Activated T-helper 2 cell treated with anti-CD3 and anti-CD28 coated beads, Interferon-gamma antibody, Interleukin-2, Interleukin-4, amounts not matched to agents 10 μg/mL and 5 μg/mL and 100 μg/mL, durations not matched to agents 14 hours and 24 hours and 36 hours (primary cell): ENCODE measurements around the gene ZNF683. TPM values are rescaled to one million over a fixed set of nuclear protein-coding genes. Genes with fewer than 3 reads are reported as not detected.

Experiments used
- DNase-seq: peaks from one replicate; pipeline ENCODE4 v3.0.0; 2021; ENCODE audit warnings: low spot score
- H3K27ac Mint-ChIP-seq: one replicate; pipeline ENCODE4 v1.8.0; 2021; ENCODE audit warnings: mixed read lengths
- H3K27me3 Mint-ChIP-seq: one replicate; pipeline ENCODE4 v1.8.0; 2021; ENCODE audit warnings: low read depth, mixed read lengths
- H3K36me3 Mint-ChIP-seq: one replicate; pipeline ENCODE4 v1.8.0; 2021; ENCODE audit warnings: low read depth, mixed read lengths
- H3K4me1 Mint-ChIP-seq: one replicate; pipeline ENCODE4 v1.8.0; 2021; ENCODE audit warnings: low read depth, mixed read lengths
- H3K4me3 Mint-ChIP-seq: one replicate; pipeline ENCODE4 v1.8.0; 2021; ENCODE audit warnings: low read depth, mild to moderate bottlenecking, moderate library complexity, mixed read lengths
- H3K9me3 Mint-ChIP-seq: one replicate; pipeline ENCODE4 v1.8.0; 2021; ENCODE audit warnings: mixed read lengths
- intact Hi-C: fragments of 100-400 bp; cut with micrococcal nuclease; formaldehyde crosslinking; loops from one replicate; pipeline ENCODE4 v1.15.1; 2023
- total RNA-seq: library from RNA; stranded (reverse); gene quantifications from 2 replicates; pipeline ENCODE4 v1.2.3, GENCODE V29; 2022

Gene ZNF683
- total RNA-seq, 1 donor from 2014 or later: not detected

DNA sequence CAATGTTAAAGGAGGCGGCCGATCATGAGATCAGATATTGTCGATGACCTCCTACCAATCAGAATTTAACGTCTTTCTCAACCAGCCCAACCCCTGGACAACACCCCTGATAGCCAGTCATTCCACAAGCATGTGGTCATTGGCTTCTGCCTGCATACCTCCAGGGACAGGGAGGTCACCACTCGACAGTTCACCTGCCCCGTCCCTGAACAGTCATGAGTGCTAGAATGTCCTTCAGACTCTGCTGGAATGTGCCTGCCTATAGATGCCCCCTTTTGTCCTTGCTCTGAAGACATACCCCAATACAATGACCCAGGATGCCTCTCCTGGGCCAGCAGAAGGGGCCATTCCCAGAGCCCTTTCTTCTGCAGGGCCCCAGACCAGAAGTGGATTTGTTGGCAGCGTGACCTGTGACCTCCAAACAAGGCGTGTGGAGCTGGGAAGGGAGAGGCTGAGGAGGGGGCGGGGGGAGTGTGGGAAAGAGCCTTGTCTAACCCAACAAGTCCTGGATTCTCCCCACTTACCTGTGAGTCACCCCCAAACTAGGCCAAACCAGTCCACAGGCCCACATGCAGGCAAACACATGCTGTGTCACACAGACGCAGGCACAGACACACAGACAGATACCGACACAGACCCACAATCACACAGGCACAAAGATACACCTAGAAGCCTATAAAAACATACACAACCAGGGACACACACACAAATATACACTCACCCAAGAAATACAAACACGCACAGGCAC, 20.8 kb downstream of the ZNF683 start:
- Mint-ChIP-seq H3K36me3 (no peaks in the 10 kb centered on the region), H3K9me3 (no peaks in the 10 kb centered on the region), H3K27me3 (peaks cover 3% of the 10 kb centered on the region), H3K4me3 (no peak overlapping the region), H3K4me1 (peaks cover 4% of the 10 kb centered on the region), H3K27ac (no peak overlapping the region)
- intact Hi-C loops: no loop called here
- no peak for DNase-seq

DNA sequence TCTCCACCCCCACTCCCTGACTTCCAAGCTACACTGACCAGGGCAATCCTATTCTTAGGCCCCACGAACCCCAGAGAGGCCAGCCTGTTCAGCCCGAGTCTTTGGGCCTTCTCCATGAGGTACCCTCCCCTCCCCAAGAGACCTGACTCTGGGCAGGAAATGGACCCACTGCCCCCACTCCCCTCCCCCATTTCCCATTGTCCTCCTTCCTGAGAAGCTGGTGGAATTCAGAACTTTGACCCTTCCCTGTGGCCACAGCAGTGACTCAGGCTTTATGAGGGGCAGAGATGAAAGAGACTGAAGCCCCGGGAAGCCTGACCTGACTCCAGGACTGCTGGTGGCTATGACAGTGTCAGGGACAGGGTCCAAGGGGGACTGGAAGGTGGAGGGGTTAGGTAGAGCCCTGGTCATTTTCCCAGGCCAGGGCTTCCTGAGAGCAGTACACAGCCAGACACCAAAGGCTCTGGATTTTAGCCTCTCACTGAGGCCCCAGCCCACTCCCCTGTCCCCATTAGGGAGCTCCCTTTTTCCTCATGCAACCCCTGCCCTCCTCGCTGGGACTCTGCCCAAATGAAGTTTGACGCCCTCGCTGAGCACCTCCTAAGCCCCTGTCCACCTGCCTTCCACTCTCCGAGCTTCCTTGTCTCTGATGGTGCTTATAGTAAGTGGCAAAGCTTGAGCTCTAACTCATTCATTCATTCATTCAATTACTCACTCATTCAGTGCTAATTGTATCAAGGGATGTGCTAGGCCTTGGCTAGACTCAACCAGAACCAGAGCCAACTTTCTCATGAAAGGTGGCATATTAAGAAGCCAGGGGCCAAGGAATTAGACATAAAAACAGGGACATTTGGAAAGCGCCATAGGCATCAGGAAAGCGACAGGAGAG, 21.6 kb downstream of the ZNF683 start:
- peaks cover 3% of the 10 kb centered on the region for H3K27me3 Mint-ChIP-seq
- no peaks in the 10 kb centered on the region for H3K9me3 Mint-ChIP-seq
- no peaks in the 10 kb centered on the region for H3K36me3 Mint-ChIP-seq
- no peak for DNase-seq
- H3K27ac Mint-ChIP-seq: no peak overlapping the region
- intact Hi-C loops: no loop called here
- peaks cover 4% of the 10 kb centered on the region for H3K4me1 Mint-ChIP-seq
- no peak overlapping the region for H3K4me3 Mint-ChIP-seq

DNA sequence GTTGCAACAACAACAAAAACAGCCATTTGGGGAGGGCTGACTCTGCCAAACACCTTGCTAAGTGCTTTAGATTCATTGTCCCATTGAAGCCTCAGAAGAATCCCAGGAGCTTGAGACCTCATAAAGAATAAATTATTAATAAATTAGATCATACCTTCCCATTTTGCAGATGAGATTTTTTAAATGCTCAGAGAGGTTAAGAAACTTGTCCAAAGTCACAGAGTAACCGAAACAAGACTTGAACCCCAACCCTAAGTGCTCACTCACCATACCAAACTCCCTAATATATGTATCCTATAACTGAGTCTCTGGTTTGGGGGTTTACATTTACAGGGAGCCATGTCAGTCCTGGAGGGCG, 22.2 kb downstream of the ZNF683 start:
- no peaks in the 10 kb centered on the region for H3K9me3 Mint-ChIP-seq
- H3K27ac Mint-ChIP-seq: no peak overlapping the region
- no peaks in the 10 kb centered on the region for H3K27me3 Mint-ChIP-seq
- intact Hi-C loops: no loop called here
- DNase-seq: no peak
- H3K4me3 Mint-ChIP-seq: no peak overlapping the region
- no peaks in the 10 kb centered on the region for H3K36me3 Mint-ChIP-seq
- no peaks in the 10 kb centered on the region for H3K4me1 Mint-ChIP-seq

DNA sequence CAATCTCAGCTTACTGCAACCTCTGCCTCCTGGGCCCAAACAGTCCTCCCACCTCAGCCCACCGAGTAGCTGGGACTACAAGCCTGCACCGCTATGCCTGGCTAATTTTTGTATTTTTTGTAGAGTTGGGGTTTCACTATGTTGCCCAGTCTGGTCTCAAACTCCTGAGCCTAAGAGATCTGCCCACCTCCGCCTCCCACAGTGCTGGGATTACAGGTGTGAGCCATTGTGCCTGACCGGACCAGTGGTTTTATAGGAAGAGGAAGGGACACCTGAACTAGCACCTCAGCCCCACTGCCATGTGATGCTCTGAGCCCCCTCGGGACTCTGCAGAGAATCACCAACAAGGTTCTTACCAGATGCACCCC, 22.7 kb downstream of the ZNF683 start:
- H3K4me3 Mint-ChIP-seq: no peak overlapping the region
- no peaks in the 10 kb centered on the region for H3K9me3 Mint-ChIP-seq
- intact Hi-C loops: no loop called here
- no peak for DNase-seq
- H3K27me3 Mint-ChIP-seq: no peaks in the 10 kb centered on the region
- no peak overlapping the region for H3K27ac Mint-ChIP-seq
- H3K36me3 Mint-ChIP-seq: no peaks in the 10 kb centered on the region
- H3K4me1 Mint-ChIP-seq: no peaks in the 10 kb centered on the region

DNA sequence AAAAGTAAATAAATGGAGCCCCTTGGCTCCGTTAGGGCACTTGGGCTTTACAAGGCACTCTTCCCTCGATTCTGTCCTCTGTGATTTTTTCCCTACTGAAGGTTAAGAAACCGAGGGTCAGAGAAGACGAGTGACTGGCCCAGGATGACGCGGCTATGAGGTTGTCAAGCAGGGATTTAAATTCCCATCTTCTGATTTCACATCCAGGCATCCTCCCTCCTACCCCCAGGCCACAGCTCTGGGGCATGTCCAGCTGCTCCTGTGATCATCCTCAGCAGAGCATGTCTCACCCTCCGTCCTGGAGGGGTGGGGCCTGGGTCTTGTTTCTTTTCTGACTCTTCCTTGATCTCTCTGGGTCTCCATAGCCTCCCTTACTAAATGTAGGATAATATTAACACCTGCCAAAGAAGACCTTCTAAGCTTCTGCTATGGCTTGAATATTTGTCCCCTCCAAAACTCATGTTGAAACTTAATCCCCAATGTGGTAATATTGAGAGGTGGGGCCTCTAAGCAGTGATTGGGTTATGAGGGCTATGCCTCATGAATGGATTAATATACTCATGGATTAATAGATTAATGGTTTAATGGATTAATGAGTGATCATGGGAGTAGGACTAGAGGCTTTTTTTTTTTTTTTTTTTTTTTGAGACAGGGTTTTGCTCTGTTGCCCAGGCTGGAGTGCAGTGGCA, 23.2 kb downstream of the ZNF683 start:
- Mint-ChIP-seq H3K9me3 (no peaks in the 10 kb centered on the region), H3K27ac (no peak overlapping the region), H3K4me3 (no peak overlapping the region), H3K27me3 (no peaks in the 10 kb centered on the region), H3K36me3 (no peaks in the 10 kb centered on the region), H3K4me1 (no peaks in the 10 kb centered on the region)
- DNase-seq: no peak
- intact Hi-C loops: no loop called here

DNA sequence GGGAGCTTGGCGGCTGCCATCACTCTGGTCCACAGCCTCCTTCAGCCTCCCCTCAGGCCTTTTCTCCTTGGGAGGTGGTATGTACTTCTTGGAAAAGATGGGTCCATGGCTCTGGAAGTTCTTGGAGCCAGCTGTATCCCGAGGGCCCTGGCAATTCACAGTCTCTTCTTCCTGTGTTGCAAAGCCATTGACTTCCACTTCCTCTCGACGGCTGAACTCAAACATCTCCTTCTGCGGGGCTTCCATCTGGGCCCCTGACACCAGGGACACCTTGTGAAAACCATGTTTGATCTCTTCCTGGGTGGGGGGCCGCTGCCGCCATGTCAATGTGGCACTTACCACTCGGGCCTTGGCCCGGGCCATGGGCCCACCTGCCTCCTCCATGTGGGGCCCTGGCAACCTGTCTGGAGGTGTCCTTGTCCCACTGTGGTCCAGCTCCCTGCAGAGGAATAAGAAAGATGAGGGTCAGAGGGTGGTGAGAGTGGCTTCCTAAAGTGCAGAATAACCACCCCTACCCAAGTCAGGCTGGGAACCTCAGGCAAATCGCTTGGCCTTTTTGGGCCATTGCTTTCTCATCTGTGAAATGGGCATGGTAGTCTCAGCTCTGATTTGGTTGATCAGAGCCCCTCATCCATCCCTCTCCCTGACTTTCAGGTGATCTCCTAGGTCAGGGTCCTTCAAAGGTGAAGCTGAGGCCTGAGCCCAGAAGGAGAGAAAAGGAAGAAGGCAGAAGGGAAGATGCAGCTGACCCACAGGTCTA, 26.1 kb downstream of the ZNF683 start:
- Mint-ChIP-seq H3K4me1 (no peaks in the 10 kb centered on the region), H3K36me3 (no peaks in the 10 kb centered on the region), H3K27ac (no peak overlapping the region), H3K4me3 (no peak overlapping the region), H3K27me3 (peaks cover 7% of the 10 kb centered on the region), H3K9me3 (no peaks in the 10 kb centered on the region)
- DNase-seq: no peak
- intact Hi-C loops: no loop called here

DNA sequence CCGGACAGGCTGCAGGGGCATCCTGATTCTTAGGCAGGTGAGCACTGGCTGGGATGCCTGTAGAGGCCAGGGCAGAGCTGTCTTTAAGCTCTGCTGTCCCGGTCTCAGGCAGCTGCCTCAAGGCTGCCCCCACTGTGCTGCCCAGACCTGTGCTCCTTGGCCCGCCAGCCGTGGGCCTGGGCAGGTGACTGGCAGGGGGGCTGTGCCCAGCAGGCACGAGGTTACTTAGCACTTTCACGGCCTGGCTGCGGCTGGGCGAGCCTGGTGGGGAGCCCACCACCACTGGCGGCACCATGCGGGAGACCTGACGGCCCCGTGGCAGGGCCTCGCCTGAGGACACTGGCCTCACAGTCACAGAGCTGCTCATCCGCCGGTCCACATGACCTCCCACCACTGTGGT, 26.8 kb downstream of the ZNF683 start:
- DNase-seq: no peak
- peaks cover 7% of the 10 kb centered on the region for H3K27me3 Mint-ChIP-seq
- H3K4me1 Mint-ChIP-seq: no peaks in the 10 kb centered on the region
- H3K27ac Mint-ChIP-seq: no peak overlapping the region
- H3K4me3 Mint-ChIP-seq: no peak overlapping the region
- H3K36me3 Mint-ChIP-seq: no peaks in the 10 kb centered on the region
- H3K9me3 Mint-ChIP-seq: no peaks in the 10 kb centered on the region
- intact Hi-C loops: no loop called here

DNA sequence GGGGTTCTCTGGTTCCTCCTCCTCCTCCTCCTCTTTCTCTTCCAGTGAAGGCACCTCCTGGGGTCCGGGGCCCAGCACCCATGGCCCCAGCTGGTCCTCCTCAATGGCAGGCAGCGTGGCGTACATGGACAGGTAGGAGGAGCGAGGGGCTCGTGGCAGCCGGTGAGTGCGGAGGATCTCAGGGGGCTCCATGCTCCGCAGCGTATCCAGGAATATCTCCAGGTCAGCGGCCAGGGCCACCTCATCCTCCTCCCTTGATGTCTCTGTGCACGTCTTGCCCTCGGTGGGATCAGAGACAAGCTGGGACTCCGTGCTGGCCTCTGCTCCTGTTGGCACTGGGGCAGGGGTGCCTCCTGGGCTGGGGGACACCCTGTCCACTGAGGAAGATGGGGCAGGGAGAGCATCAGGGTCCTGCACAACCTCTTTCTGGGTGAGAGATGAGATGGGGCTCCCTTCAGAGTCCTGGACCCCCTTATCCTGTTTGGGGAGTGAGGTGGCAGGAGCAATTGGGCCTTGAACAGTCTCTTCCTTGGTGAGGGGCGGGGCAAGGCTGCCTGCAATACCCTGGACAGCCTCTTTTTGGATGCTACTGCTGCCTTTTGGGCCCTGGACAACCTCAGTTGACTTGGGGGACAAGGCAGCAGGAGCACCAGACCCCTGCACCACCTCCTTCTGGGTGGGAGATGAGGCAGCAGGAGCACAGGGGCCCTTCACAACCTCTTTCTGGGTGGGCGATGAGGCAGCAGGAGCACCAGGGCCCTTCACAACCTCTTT, 28.2 kb downstream of the ZNF683 start:
- Mint-ChIP-seq H3K27ac (no peak overlapping the region), H3K36me3 (no peaks in the 10 kb centered on the region), H3K4me3 (no peak overlapping the region), H3K27me3 (peaks cover 7% of the 10 kb centered on the region), H3K9me3 (no peaks in the 10 kb centered on the region), H3K4me1 (no peaks in the 10 kb centered on the region)
- intact Hi-C loops: no loop called here
- no peak for DNase-seq

DNA sequence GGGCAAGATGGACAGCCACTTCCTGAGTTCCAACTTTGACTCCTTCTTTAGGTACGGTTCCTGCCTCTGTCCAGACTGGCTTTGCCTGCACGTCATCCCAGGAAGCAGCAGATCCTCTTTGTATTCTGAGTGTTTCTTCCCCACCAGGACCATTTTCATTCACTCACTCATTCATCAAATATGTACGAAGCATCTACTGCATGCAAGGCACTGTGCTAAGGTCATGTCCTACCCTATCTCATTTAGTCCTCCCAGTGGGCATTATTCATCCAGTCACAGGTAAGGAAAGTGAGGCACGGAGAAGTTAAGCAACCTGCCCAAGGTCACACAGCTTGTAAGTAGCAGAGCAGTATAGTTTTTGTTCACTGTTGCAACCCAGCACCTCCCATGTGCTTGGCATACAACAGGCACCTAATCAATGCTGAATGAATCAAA, 32.5 kb downstream of the ZNF683 start:
- Mint-ChIP-seq H3K36me3 (no peaks in the 10 kb centered on the region), H3K9me3 (no peaks in the 10 kb centered on the region), H3K4me1 (peaks cover 5% of the 10 kb centered on the region), H3K4me3 (no peak overlapping the region), H3K27me3 (peaks cover 14% of the 10 kb centered on the region), H3K27ac (no peak overlapping the region)
- no peak for DNase-seq
- intact Hi-C loops: no loop called here

DNA sequence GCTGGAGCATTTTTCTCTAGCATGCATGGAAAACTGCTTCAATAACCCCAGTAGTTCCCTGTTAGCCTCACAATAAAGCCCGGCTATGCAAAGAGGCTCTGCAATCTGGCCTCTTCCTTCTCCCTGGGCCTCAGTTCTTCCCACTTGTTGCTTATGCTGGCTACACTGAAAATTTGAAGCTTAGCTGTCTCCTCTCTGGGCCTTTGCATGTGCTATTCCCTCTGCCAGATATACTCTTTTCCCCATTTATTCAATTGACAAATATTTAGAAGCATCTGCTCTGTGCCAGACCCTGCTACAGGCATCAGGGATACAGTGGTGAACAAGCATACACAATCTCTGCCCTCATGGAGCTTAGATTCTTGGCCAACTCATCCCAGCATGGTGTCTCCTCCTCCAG, 33.9 kb downstream of the ZNF683 start:
- intact Hi-C loops: no loop called here
- no peaks in the 10 kb centered on the region for H3K9me3 Mint-ChIP-seq
- no peak overlapping the region for H3K27ac Mint-ChIP-seq

DNA sequence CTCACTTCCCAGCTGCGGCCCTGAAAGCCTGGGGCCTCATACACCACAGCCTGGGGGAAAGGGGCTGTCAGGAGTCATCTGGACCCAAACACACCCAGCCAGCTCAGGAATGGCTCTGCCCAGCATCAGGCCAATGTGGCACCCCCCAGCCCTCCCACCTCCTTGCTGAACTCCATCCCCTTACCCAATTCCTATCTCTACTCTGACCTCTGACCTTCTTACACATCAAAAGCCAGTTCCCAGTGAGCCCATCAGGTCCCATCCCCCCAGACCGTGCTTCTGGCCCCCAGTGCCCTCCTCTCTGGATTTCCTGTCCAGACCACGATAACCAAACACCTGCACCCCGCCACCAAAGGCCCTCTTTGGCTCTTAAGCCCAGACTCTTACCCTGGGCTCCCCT, 34.9 kb downstream of the ZNF683 start:
- intact Hi-C loops: no loop called here
- no peaks in the 10 kb centered on the region for H3K36me3 Mint-ChIP-seq
- no peaks in the 10 kb centered on the region for H3K9me3 Mint-ChIP-seq
- DNase-seq: no peak
- peaks cover 5% of the 10 kb centered on the region for H3K4me1 Mint-ChIP-seq
- peak overlapping the region; percentile 26 for H3K4me3 Mint-ChIP-seq
- no peak overlapping the region for H3K27ac Mint-ChIP-seq
- peaks cover 18% of the 10 kb centered on the region for H3K27me3 Mint-ChIP-seq

More for the DNA sequence above, 33.9 kb downstream of the ZNF683 start:
- Mint-ChIP-seq H3K4me3 (no peak overlapping the region), H3K36me3 (no peaks in the 10 kb centered on the region), H3K27me3 (peaks cover 19% of the 10 kb centered on the region), H3K4me1 (peaks cover 5% of the 10 kb centered on the region)
- DNase-seq: no peak

DNA sequence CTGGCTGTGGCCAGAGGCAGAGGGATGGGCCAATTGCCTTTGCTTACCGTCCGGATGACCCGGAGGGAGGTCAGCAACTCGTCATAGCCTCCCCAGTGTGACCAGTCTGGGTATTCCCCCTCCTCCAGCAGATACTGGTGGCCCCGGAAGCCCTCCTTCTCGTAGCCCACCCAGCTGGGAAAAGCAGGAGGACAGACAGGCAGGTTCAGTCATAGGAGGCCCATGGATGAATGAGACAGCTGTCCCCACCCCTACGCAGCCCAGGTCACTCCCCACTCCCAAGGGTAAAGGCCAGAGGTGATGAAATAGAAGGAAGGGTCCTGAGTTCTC, 35.4 kb downstream of the ZNF683 start:
- DNase-seq: no peak
- intact Hi-C loops: no loop called here
- Mint-ChIP-seq H3K36me3 (no peaks in the 10 kb centered on the region), H3K4me1 (peaks cover 5% of the 10 kb centered on the region), H3K4me3 (peak overlapping the region; percentile 8), H3K27me3 (peaks cover 16% of the 10 kb centered on the region), H3K27ac (no peak overlapping the region), H3K9me3 (no peaks in the 10 kb centered on the region)
